GM18520 (cell line): Measurements from ENCODE around the gene KLHL29.
A peak's percentile ranks its signal among the peaks of the same experiment; 100 is the strongest.

Experiments used
- ATAC-seq: cut with Tn5 transposase; IDR thresholded peaks from one replicate; pipeline ENCODE4 v1.9.1; 2021; ENCODE audit not compliant: unreplicated experiment

KLHL29 gene

DNA sequence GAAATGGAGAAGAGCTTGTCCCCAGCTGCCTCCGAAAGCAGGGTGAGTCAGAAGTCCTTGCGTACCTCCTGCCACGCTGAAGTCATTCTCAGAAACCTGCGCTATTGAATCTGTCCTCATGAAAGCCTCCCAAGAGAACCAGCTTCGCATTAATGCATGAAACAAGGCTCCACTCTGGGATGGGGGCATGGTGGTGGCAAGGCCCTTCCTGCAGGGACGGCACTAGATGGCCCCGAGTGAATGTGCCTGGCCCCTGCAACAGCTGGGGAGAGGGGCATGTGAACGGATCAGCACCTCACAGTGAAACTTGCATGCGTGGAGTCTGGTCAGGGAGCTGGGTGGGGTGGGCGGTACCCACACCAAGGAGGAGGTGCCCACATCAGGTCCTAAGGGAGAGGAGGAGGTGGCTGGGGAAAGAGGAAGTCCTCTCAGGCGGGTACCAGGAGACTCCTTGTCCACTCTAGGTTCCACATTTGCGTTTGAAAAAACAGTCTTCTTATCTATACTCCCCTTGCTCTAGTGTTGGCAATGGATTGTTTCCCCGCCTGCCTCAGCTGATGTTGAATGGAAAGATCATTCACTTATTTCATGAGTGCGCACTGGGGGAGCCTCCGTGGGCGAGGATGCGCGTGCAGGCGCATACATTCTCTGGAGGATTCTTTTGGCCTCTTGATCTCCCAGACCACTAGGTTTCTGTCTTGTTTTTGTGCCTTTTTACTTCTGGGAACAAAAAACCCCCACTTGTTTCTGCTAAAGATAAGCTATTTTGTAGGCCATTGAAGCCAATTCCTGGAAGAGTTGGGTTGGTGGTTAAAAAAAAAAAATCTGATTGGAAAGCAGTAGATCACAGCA is 104.7 kb downstream of the KLHL29 start:
- peak; percentile 43 for ATAC-seq

DNA sequence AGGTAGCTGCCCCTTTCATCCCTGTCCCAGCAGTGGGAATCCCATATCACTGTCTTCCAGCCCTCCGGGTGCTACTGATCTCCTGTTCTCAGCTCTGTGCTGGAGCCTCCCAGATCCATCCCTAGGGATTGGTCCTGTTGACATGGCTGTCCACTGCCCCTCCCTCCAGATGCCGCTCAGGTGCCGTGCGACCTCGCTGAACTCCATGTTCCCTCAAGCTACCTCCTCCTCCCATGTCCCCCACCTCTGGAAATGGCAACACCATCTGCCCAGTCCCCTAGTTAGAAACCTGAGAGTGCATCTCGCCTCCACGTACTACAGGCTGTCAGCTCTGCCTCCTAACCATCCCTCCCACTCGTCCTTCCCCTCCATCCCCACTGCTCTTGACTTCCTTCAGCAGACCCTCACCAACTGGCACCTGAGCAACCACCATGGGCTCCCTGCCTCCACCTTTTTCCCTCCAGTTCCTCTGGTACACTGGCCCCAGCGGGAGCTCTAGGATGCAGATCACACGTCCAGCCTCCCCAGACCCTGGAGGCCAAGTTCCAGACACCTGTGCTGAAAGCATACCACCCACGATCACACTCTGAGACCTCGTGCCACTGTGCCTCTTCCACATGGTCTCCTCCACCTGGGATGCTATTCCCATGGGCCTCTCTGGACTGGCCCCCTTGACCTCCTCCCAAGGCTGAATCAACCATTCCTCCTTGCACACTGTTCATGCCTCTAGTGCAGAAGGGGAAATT is 106.8 kb downstream of the KLHL29 start:
- ATAC-seq = no peak

DNA sequence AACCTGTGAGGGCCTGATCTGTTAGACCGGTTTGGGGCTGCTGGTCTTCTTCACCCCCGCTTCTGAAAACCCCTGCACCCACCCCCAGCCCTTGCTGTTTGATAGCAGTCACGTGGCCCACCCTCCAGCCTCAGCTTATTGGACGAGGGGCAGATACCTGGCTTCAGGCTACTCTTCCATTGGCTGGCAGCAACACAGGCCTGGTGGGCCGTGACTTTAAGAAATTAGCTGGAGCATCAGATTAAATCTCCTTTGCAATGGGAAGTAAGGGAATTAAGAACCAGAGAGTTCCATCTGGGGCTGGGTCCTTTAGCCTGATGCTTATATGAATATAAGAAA is 107.3 kb downstream of the KLHL29 start:
- no peak for ATAC-seq

DNA sequence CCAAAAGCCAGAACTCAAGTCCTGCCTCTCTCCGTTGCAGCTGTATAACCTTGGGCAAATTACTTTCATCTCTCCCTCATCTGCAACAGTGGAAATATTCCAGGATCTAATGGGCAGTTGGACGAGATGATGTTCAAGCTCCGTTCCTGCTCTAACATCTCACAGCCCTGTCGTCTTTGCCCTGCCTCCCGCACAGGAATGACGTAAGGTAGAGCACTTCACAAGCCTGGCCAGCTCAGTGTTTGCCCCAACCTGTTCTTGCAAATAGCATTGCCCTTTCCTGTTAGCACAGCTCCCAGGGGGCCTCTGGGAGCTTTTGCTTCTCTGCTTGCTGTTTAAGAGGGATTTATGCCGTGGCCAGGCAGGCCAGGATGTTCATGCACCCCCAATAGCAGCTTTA is 107.9 kb downstream of the KLHL29 start:
- no peak for ATAC-seq

DNA sequence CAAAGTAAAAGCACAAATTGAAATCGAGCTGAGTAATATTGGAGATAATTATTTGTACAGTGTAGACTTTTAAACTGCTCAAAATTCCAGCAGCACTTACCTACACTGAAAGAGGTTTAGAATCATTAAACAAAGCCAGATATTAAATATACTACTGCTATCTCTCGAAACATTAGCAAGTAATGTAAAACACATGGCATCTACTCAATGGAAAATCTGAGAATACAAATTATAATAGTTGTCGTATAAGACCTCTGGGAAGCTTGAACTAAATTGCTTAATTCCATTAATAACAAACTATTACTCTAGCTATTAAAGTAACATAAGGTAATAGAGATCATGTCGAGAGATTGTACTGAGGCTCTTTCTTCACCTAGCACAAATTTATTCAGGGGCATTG is 108.9 kb downstream of the KLHL29 start:
- ATAC-seq = no peak

DNA sequence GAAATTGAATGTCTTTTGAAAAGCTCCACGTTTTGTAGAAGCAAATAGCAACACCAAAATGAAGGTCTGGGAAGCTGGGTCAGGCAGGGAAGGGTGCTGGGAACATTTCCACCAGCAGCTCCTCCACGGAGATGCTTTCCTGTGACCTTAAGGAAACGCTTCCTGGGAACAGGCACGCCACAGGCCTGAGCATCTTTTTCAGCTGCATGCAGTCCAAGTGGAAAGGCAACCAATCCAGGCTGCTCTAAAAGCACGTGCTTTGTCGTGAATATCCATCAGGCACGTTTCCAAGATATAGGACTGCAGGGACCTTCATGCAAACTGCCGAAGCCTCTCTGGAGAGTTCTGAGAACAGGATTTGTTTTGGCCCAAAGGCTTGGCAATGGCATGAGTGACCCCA is 109.3 kb downstream of the KLHL29 start:
- ATAC-seq = no peak

DNA sequence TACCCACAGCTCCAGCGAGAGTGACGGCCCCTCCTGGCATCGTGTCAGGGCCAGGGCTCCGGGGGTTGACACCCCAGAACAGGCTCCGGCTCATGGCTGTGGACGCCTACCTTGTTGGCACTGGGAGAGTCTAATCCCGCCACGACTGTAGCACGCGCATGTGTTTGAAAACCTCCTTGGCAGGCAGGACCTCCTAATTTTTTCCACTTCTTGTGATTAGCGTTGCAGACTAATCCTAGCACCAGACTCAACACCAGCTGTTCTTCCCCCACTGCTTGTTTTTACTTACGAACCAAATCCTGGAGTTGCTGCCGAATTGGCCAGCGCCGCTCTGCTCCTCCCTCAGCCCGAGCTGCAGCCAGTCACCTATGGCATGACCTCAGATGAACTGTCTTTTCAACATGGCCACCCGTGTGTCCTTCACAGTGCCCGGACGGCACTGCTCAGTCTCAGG is 110.7 kb downstream of the KLHL29 start:
- ATAC-seq = no peak

DNA sequence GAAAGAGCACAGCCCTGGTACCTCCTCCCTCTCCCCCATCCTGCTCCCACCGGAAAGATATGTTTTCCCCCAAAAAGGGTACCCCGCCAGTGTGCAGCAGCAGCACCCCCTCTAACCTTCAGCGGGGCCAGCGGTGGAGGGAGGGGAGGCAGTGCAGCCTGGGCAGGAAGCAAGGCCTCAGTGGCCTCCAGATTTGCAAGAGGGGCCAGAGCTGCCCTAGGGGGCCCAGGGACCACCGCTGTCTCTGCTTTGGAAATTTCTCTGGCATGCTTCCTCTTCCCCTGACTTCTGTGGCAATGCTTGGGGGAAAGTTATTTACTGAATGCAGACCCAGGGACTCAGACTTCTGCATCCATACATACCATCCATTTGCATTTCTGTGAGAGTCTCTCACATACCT is 111.5 kb downstream of the KLHL29 start:
- ATAC-seq = no peak

DNA sequence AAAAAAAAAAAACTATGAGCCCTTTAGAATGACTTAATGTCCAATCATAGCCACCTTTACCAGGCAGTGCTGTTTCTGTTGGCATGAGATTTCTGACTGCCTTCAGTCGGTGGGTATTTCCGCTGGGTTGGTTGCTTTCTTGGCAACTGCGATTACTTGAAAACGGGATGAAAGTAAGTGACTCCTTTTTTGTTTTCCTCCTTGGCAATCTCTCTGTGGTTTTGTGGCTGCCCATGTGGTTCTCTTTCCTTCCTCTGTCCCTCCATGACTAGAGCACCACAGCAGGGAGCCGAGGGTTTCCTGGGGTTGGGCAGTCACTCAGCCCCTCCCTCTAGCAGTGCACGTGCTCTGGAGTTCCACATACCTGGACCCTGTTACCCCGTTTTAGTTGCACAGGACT is 112.1 kb downstream of the KLHL29 start:
- ATAC-seq = no peak

DNA sequence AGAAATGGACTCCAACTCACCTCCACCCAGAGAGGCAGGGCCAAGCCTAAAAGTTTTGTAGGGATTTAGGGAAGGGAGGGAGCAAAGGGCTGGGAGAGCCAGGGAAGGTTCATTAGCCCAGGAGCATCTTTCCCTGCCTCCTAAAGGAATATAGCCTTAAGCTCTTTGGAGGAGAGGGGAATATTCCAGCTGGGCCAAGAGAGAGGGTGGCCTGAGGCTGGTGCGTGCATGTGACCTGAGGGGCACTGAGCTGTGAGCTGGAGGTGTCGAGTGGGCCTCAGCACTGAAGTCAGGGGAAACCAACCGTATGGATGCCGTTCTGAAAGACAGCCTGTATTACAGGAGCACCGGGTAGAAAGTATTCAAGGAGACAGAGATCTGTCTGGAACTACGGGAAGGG is 112.6 kb downstream of the KLHL29 start:
- ATAC-seq = no peak

DNA sequence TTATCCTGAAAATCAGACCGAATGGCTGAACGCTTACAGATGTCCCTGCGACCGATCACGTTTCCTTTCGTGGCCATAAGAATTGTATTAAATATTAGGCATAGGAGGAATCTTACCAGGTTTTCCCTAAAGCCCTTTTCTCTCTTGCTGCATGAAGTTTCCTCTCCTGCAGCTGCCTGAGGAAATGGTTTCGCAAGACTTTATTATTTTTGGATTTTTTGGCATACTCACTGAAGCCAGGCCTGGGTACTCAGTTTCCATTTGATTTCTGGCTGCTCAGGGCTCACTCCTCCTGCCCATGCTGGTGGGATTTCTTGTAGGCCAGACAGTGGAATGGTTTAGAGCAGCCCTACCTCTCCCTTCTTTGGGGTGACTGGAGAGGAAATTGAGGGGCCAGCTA is 114.0 kb downstream of the KLHL29 start:
- ATAC-seq = no peak

DNA sequence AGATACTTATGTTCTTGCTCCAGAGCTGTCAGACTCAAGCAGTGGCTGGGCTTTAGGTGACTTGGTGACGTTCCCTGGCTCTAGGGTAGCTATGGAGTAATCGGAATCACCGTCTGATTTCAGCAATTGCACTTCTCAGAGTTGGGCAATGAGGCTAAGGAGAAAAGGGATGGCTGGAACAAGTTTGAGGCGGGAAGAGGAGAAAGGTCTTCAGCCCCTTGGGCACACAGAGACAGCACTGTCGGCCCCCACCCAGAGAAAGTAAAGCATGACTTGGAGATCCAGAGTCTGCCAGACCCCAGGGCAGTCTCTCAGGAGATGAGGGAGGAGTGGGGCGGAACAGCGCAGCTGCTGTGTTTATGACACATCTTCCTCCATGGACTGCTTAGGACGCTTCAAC is 114.5 kb downstream of the KLHL29 start:
- ATAC-seq = no peak

DNA sequence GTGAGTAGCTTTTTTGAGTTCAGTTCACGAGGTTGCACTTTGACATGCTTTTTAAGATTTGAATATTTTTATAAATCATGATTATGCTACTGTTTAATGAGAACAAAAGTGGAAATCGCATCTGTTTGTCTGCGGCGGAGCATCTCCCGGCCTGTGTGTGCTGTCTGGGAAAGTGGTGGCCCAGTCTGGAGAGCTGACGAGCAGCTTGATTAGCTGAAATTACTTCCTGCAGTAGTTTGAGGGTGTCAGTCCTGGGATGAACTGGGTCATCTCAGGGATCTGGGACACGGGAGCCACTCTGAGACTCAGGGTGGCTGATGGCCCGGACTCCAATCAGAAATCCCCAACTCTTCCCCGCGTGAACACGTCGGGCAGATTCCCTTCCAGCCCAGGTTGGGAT is 115.9 kb downstream of the KLHL29 start:
- ATAC-seq = no peak

DNA sequence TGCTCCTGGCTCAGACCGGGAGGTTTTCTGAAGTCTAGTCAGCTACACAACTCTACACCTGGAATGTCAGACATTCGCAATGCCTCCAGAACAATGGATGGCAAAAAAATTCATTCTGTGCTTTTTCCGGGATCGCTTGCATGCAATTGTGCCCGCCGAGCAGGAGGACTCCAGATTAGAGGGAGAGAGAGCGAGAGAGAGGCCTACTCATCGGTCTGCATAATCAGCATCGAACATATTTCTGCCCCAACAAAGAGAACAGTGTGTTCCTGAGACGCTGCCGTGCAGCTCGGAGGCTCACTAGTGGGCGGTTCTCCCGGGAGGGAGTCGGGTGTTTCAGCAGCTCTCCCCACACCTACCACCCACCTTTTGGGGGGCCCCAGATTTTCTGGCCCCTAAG is 117.1 kb downstream of the KLHL29 start:
- no peak for ATAC-seq

DNA sequence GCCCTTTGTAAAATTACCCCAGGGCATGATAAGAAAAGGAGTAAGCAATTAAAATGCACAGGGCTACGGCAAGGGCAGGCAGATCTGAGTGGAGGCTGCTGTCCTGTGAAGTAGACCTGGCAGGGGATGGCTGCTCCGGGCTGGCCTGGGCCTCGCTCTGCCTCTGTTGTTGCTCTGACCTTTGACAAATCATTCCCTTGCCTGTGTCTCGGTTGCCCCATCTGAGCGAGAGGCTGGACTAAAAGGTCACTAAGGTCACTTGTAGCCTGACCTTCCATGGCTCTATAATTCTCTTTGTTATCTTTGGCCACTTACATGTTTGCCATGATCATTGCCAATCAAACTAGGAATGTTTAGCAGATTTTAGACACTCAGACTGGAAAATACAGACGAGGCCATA is 118.1 kb downstream of the KLHL29 start:
- no peak for ATAC-seq

DNA sequence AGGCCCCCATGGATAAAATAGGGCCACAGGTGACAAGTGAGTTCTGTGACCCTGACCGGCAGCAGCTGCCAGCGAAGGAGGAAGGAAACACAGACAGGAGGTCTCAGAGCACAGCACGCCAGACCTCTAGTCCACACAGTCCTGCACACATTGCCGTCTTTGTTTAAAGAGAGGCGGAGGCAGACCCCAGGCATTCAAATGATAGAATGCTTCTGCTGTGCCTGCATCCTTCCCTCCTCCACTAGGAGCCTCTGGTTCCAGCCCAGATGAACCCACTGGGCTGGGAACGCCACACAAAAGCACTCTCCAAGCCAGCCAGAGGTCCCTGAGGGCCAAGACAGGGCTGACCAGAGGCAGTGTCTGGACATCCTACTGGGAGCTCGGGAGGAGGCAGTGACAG is 118.7 kb downstream of the KLHL29 start:
- no peak for ATAC-seq

DNA sequence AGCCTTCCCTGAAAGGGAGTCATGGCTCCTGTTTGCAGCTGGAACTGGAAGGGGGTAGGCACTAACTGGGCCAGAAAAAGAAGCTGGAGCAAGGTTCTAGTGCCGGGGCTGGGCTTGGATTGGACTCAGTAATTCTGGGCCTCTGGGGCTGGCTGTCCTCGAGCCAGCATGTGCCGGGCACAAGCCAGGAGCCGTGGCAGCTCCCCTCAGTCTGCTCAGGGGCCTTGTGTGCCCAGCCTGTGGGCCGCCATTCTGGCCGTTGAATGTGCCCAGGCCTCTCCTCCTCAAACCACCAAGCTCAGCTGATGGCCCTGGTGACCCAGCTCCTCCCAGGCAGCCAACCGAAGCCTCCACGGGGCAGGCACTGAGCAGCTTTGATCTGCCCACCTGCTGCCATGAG is 119.6 kb downstream of the KLHL29 start:
- ATAC-seq = no peak

DNA sequence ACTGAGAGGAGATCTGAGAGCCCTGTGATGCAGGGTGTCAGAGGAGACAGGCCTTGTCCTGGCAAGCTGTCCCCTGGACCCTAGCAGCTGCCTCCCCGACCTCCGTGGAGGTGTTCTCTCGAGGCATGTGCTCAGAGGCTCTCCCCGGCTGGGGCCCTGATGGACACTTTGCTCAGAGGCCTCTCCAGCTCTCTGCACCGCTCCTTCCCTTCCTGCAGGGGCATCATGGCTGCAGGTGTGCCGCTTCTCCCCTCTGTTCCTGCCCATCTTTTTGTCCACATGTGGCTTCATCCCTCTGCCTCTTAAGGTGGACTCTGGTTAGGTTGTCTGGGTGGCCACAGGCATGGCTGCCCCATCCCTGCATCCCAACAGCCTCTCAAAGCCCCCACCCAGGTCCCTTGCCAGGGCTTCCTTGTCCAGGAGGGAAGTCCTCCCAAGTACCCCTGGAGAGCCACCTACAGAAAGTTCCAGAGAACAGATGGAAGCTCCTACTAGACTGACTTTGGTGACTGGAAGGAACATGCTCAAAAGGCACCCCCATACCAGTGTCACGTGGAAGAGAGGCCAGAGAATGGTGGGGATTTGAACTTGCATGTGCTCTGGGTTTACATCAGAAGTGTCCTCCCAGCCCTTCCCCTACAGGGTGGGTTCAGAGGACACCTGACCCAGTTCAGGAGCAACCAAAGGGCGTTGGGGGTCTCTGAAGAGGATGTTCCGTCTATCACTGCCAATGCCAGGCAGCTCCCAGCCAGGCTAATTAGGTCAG is 120.4 kb downstream of the KLHL29 start:
- no peak for ATAC-seq

DNA sequence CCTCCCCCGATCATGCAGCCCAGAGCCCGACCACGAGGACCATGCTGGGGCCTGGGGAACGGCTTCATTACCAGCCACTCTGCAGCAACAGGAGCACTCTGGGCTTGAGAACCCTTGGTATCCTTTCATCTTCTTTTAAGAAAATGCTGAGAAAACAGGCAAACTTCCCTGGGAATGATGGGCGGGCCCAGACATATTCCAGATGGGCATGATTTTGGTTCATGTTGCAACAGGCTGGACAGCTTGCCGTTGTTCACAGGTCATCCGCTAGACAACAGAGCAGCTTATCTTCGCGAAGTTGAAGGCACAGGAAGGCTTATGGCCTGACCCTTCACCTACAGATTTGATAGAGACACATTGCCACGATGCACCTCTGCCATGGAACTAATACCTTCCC is 121.0 kb downstream of the KLHL29 start:
- ATAC-seq = no peak

DNA sequence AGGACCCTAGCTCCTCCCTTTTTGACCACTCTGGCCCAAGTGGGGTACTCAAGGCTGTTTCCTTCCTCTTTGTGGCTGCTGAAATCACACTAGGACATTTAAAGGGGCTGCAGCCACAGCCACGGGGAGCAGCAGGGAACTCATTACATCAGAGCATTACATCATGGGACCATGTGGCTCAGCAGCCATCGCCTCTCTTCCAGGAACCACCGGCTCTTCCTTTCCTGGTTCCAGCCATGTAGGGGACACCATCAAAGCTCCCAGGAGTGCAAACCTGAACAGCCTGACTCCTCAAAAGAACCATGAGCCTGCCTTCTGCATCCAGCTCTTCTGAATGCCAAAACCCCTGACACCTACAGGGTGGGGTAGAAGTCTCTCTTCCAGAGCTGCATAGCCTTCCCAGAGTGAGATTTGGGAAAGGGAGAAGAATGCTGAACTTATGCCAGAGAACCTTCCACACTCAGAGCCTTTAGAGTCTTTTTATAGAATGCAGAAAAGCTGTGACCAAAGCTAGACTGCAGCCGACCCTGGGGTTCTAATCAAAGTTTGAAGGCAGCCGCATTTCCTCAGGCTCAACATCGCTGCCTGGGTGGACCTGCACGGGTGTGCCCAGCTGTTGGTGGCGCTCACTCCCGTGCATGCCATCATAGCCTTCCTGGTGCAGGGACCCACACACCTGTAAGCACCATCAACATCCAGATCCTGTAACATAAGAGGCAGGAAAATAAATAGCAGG is 121.7 kb downstream of the KLHL29 start:
- no peak for ATAC-seq
